ENCODE data around the gene CRB3.

DNA sequence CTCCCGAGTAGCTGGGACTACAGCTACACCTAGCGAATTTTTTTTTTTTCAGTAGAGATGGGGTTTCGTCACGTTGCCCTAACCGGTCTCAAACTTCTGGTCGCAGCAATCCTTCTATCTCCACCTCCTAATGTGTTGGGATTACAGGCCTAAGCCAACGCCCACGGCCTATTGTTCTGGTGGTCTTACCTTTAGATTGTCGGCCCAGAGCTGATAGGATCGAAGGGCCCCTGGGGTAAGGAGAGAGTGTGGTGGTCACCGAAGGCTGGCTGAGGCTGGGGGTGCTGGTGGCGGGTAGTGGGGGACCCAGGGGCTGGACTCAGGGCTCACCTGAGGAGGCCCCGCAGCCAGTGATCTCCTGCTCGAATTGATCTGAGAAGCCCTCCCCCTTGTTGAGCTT lies 7.0 kb downstream of the CRB3 start:
- no peak for TF ChIP-seq POLR2A (IDR thresholded peaks at IDR 0.05)
- TF ChIP-seq CTCF (IDR thresholded peaks at IDR 0.05), result no peak

All from testis (tissue), 2 donors.